Skeletal muscle cell (primary cell): ENCODE data around the gene PNPLA7.

Experiments used
- DNase-seq: peaks from one replicate; pipeline ENCODE4 v3.0.0-alpha.2; 2010; ENCODE audit warnings: low read depth
- H3K4me3 ChIP-seq: 2 replicates; pipeline ENCODE4 v1.5.1; 2011; ENCODE audit warnings: low read depth, mild to moderate bottlenecking, control low read depth, low read length, moderate library complexity

Gene PNPLA7

DNA sequence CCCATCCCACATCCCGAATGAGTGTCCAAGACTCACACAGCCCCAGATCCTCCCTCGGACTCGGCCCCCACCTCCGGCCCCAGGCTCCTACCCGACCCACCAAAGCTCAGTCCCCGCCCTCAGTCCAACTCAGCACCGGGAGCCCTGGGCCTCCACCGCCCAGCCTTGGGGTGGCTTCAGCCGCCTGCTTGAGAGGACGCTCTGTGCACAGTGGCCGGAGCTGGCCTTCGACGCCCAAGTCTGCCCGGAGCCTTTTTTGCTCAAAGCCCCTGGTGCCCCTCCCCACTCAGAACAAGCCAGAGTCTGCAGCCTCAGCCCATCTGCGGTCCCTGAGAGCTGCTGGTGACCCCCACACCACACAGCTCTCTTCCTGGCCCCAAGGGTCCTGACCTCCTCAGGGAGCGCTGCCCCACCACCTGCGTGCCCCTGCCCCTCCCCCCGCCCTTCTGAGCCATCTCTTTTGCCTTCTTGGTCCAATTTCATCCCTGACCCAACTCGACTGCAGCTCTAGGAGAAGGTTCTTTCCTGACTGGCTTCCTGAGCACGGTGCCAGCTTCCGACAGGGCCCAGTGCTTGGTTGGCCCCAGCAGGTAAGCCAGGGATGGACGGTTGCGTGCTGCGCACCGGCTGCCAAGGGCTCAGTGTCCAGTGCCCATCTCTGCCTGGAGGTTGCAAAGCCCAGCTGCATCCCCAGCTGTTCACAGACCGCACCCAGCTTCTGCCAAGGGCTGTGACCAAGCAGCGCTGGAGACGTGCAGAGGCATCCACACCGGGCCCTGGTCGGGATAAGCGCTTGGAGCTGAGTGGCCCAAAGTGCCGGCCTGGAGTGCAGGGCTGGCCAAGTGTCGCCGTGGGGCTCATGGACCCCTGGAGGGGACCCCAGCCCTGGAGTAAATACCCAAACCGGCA, 63.4 kb downstream of the PNPLA7 start:
- no peak overlapping the region for H3K4me3 ChIP-seq
- no peak for DNase-seq

DNA sequence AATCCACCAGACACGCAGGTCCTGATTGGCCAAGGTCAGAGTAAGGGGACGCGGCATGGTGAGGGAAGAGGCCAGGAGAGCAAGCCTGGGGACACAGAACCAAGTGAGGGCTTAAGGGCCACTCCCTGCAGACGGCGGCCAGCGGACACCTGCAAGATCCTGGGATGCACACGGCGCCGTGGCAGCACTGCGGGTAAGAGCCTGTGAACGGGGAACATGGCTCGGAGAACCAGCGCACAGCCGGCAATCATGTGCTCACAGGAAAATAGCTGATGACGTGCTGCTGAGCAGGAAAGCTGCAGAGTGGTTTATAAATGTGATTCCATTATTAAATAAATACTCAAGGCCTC, 64.1 kb downstream of the PNPLA7 start:
- H3K4me3 ChIP-seq = no peak overlapping the region
- no peak for DNase-seq

DNA sequence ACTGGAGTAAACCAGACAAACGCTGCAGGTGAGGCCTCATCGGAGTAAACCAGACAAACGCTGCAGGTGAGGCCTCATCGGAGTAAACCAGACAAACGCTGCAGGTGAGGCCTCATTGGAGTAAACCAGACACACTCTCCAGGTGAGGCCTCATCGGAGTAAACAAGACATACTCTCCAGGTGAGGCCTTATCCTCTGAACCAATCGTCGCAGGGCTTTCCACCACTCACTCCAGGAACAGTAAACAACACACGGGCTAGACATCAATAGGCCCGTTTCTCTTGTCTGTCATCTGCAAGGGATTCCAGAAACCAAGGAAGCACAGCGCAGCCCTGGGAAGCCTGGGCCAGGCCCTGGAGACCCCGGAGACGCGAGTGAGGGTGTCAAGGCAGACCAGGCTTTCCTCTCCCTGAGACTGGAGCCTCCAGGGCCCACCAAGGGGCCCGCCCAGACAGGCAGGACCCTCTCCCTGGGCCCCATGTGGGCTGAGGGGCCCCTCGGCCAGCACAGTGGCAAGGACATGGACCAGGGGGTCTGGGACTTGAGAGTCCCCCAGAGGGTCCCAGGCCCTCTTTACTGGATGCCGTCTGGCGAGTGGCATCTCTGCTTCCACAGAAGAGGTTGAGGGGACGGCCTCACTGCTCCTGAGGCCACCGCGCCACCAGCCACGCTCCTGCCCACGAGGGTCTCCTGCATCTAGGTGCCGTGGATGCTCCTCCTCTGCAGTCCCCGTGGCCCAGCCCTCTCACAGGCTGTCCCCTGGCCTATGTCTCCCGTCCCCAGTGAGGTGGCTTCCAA, 64.7 kb downstream of the PNPLA7 start:
- DNase-seq = no peak
- no peak overlapping the region for H3K4me3 ChIP-seq

DNA sequence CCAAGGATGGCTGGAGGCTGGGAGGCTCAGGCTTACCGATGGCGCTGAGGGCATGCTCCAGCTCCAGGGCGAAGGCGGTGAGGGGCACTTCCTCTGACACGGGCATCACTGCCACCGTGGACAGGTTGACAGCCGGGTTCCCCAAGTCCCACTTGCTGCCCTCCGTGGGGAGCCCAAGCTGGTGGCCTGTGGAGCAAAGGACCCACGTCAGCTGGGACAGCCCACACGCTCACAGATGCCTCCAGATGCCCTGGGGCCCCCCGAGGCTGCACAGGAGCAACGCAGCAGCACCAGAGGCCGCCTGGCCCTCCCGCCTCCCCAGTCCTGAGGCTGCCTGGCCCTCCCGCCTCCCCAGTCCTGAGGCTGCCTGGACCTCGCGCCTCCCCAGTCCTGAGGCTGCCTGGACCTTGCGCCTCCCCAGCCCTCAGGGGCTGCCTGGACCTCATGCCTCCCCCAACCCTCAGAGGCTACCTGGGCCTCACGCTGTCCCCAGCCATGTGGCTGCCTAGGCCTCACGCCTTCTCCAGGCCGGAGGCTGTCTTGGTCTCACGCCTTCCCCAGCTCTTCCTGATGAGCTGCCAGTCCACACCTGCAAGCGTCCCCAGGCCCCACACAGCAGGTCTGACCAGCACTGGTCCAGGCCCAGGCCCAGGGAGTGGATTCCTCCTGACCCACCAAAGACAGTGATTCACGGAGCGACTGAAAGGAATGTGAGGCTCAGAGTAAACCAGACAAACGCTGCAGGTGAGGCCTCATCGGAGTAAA, 65.5 kb downstream of the PNPLA7 start:
- H3K4me3 ChIP-seq = no peak overlapping the region
- no peak for DNase-seq

DNA sequence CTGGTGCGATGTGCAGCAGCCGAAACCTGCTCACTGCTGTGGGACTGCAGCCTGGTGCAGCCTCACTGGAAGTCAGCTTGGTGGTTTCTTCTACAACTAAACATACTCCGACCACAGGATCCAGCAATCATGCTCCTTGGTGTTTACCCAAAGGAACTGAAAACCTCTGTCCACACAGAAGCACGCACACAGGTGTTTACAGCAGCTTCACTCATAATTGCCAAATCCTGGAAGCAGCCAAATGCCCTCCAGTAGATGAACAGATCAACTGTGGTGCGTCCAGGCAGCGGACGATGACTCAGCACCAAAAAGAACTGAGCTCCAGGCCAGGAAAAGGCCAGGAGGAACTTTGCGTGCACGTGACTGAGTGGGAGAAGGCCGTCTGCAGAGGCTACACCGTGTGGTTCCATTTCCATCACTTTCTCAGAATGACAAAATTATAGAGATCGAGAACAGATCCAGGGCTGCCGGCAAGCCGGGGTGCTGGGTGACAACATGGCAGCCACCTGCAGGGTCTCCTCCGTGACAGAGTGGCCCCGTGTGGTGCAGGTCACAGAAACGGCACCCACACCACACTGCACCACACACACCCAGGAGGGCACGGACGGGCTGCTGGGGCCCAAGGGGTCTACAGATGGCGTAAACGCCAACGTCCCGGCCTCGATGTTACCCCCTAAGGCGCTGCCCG, 68.0 kb downstream of the PNPLA7 start:
- H3K4me3 ChIP-seq = no peak overlapping the region
- DNase-seq = peak; percentile 28

DNA sequence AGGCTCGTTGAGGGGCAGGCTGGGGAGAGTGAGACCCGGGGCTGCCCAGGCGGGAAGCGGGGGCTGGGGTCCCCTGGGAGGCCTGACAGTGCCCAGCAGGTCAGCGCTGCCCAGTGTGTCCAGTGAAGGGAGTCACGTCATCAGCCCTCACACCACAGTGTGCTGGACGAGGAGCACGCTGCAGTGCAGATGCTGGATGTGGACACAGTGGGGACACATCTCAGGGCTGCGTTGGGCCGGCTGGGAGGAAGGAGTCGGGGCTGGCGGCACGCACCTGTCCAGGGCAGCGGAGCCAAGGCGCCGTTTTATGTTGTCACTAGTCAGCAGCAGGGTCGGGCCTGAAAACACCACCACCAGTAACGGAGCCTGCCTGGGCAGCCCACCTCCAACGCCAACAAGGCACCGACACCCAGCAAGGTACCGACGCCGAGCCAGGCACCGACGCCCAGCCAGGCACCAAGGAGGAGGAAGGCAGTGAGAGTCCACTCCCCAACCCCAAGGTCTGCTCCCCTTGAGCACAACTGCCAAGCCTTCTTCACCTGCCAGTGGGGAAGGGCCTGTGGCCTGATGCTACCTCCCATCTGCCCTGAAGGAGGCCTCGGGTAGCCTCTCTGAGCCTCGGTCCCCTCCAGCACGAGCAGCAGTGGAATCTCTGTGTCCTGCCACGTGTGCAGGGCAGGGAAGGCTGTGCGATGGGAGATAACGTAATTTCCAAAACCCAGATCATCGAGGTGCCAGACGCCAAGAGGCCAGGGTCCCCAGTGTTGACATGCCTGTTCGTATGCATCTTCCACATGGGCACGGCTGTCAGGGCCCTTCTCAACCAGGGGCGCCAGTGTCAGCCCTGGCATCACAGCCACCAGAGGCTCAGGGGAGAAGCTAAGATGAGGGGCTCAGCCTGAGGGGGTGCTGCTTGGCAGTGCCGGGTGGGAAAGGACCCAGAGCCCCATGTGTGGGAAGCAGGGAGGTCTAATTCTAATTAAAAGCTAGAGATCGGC, 69.2 kb downstream of the PNPLA7 start:
- no peak overlapping the region for H3K4me3 ChIP-seq
- DNase-seq = no peak

DNA sequence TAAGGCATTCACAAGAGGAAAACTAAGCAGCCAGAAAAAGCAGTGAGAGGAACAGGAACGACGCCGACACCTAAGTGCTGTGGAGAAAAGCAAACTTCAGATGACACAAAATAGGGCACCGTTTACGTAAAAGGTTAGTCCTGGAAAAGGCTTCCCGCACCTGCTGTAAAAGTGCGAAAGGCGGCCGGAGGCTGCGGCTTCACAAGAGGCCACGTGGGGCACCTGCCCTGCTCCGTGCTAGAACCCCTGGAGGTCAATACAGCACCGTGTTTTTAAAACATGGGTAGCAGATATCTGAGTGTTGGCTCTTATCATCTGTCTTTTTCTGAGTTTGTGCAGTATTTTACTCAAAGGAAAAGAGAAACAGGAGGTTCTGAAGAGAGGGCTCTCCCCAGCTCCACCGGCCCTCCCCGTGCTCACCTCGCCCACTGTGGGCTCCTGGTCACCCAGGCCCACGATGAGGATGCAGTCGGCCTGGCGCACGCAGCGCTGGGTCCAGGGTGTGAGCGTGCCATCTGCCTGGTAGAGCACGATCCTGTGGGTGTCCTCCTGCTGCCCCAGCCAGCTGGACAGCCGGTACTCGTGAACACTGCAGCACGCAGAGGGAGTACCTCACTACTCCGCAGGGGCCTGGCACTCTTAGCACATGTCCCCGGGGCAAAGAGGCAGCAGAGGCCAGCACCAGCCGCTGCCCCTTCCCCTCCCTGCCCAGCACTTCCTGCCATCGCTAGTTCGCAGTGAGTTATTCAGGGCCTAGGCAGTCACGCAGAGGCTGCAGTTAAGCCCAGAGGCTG, 70.1 kb downstream of the PNPLA7 start:
- DNase-seq = no peak
- H3K4me3 ChIP-seq = no peak overlapping the region

DNA sequence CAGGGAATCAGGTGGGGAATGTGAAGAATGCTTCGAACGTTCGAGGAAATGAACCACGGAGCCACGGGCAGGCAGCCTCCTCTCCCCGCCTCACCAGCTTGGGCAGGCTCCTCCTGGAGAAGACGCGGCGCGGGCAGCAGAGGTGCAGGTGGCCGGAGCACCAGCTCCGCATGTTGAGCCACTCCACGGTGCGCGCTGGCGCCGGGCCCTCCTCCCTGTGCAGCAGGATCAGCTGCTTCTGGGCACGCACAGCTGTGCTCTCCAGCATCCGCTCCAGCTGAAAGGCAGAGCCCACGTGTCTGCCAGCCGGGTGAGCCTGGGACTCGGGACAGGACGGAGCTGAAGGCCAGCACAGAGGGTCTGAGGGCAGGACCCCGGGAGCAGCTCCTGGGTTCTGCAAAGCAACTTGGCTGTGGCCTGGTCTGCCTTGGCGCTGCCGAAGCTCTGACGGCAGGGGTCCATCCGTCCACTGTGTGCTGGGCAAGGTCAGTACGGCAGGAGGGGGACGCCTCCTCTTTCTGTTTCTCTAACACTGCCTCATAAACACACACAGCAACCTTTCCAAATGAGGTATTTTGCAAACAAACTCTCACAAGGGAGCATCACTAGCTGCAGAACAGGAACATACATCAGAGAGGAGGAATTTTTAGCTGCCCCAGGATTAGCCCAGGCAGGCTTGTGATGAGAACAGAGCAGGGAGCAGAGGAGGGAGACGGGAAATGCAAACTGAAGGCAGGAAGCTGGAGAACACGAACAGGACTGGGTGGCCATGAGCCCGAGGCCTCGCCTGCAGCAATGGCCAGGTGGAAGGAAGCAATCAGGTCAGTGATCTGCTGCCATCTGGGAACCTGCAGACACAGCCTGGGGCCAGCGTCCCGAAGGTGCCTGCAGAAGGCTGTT, 71.0 kb downstream of the PNPLA7 start:
- no peak for DNase-seq
- no peak overlapping the region for H3K4me3 ChIP-seq

DNA sequence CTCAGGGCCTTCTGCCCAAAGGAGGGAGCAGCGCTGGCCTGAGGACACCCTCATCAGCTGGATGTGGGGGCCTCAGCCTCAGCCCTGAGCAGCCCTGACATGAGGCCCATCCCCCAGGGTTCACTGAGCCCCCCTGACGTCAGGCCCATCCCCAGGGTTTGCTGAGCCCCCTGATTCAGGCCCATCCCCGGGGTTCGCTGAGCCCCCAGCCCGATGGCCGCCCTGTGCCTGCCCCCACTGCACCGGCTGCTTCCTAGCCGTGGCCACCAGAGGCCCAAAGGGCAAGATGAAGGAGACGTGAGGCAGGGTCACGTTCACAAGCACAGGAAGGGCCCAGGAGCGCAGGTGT, 71.6 kb downstream of the PNPLA7 start:
- no peak for DNase-seq
- no peak overlapping the region for H3K4me3 ChIP-seq

DNA sequence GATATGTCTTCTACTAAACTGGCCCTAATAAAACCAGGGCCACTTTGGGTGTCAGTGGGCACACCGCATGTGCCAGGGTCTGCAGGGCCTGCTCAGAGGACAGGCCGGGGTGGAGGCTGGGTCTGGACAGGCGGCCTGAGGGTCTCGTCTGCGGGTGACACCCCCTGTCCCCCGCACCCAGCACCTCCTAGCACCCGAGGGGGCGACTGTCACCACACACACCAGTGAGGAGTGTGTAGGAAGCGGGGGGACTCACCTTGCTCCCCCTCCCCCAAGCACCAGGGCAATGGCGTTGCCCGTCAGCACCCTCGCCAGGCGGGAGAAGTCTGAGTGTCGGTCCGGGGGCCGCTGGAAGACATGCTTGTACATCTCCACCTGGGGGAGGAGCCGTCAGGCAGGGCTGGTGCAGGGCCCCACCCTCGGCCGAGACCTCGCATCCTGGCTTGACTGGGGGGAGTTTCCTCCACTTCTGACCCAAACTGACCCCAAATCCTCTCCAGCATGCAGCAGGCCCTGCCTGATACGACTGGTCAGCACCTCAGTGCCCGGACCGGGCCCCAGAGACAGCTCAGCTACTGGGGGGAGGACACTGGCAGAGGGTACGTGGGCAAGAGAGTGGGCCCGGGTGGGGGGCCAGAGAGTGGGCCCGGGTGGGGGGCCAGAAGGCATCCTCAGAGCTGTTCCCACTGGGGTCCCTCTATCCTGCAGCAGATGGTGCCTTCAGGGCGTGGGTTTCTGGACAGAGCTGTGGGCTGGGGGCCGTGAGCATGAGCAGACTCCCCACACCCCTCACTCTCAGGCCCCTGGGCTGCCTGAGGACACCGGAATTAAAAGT, 72.2 kb downstream of the PNPLA7 start:
- DNase-seq = no peak
- no peak overlapping the region for H3K4me3 ChIP-seq

DNA sequence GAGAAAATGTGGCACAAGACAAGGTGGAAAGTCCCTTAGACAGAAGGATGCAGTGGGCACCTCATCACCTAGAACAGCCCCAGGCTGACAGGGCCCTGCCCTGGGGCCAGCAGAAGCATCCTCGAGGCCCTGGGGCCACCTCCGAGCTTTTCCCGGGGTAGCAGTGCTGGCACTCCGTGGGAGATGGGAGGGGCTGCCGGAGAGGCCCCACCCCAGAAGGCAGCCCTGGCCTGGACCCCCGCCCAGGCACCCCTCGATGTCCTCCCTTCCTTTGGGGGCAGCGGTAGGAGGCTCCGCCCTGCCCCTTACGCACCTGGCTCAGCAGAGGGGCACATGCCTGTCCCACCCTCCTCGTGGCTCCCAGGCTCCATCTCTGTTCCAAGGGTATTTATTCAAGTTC, 73.3 kb downstream of the PNPLA7 start:
- no peak for DNase-seq
- H3K4me3 ChIP-seq = no peak overlapping the region

DNA sequence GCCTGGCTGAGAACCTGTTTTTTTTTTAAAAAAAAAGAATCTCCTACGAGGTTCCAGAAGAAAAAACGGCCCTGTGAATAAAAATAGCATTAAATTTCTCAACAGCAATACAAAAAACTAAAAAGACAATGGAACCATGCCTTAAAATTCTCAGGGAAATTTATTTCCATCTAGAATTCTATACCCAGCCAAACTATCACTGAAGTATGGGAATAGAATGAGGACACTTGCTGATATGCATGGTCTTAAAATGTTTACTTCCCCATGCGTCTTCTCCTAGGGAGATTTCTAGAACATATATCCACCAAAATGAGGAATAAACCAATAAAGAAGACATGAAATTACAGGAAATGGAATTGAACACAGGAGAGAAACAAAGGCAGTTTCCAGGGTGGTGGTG, 74.5 kb downstream of the PNPLA7 start:
- DNase-seq = no peak
- no peak overlapping the region for H3K4me3 ChIP-seq

DNA sequence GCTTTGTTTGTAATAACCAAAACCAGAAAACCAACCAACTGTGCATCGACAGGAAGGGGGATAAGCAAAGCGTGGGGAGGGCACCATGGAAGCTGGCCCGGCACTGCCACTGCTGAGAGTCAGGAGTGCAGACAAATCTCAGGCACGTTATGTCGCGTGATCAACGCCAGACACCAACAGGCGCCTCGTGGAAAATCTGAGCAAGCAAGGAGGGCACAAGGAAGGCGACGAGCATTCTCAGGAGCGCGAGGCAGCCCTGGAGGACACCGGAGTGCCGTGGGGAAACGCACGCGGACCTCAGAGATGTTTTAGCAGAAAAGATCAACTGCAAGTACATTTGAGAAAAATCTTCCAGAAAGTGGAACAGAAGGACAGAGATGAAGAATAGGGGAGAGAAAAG, 75.9 kb downstream of the PNPLA7 start:
- H3K4me3 ChIP-seq = no peak overlapping the region
- DNase-seq = no peak

DNA sequence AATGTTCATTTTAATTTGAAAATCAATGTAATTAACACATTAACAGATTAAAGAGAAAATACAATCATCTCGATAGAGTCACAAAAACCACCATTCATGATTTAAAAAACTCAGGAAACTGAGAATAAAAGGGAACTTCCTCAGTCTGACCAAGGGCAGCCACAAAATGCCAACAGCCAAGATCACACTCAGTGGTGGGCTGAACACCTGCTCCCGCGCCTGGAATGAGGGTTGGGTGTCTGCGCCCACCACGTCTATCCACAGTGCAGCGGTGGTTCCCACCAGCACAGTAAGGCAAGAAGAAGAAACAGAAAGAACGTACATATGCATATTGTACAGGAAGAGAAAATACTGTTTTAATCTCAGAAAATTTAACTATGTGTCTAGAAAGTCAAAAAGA, 79.4 kb downstream of the PNPLA7 start:
- no peak for DNase-seq
- no peak overlapping the region for H3K4me3 ChIP-seq

DNA sequence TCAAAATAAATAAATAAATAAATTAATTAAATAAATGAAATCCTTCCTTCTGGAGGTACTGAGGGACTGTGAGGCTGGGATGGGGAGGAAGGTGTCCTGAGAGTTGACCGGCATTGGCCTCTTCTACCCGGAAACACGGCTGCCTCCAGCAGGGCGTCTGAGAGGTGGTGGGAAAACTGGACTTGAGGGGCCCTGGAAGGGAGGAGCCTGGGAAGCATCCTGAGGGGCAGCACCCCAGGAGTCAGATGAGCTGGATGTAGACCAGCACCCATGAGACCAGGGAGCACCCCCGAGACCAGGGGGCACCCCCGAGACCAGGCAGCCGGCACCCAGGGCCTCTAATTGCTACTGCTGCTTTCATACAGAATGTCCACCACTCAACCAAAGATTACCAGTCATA, 82.3 kb downstream of the PNPLA7 start:
- no peak for DNase-seq
- H3K4me3 ChIP-seq = no peak overlapping the region

DNA sequence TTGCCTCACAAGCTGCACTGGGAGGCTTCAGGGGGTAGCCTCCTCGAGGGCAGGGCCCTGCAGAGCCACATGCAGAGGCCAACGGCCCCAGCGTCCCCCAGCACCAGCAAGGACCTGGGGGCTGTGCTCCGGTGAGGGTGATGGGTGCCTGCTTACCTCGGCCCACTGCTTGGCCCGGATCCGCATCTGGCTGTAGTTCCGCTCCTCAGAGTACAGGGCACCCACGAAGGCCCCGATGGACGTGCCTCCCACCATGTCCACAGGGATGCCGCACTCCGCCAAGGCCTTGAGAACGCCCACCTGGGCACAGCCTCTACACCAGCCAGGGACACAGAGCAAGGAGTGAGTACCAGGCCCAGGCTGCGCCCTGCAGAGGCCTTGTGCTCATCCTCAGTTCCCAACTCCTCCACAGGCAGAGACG, 83.0 kb downstream of the PNPLA7 start:
- no peak for DNase-seq
- H3K4me3 ChIP-seq = no peak overlapping the region
